Mesenteric fat pad (tissue), 1 donor: ENCODE data around the gene DHPS. TPM values are rescaled to one million over a fixed set of nuclear protein-coding genes. Genes with fewer than 3 reads are reported as not detected.
"Not testable (repeated sequence)": the region's sequence is repeated elsewhere in the genome, so short reads cannot be mapped to it uniquely, and the experiment has no call there.

Experiments used
- DNase-seq: peaks from one replicate; pipeline ENCODE4 v3.0.0-alpha.2; 2020; ENCODE audit warnings: low spot score
- long read RNA-seq: library from polyadenylated mRNA; unstranded; transcript quantifications from one replicate; pipeline ENCODE4 v2.0.0, GENCODE V29; 2020
- total RNA-seq: library from RNA; stranded (reverse); fragmentation: NEBNext Ultra II Directional; extraction: Animal tissue kit (Norgen Biotek cat#: 25700); gene quantifications from one replicate; pipeline ENCODE4 v1.2.1, GENCODE V29; 2021
- donor health status: DM: yes; HTN: yes; CAD: no.

DHPS gene
- 46.3 TPM for total RNA-seq
- long read RNA-seq, transcript DHPS-201 (9 exons, 1,363 nt), result major isoform, 131 of 172 reads
- long read RNA-seq, transcript DHPS-221 (8 exons, 1,176 nt), result minor isoform, 15 of 172 reads
- long read RNA-seq, partial matches to known transcripts, result 2 of 172 reads
- long read RNA-seq, other reads (novel, unspliced or antisense), result 21 of 172 reads

DNA sequence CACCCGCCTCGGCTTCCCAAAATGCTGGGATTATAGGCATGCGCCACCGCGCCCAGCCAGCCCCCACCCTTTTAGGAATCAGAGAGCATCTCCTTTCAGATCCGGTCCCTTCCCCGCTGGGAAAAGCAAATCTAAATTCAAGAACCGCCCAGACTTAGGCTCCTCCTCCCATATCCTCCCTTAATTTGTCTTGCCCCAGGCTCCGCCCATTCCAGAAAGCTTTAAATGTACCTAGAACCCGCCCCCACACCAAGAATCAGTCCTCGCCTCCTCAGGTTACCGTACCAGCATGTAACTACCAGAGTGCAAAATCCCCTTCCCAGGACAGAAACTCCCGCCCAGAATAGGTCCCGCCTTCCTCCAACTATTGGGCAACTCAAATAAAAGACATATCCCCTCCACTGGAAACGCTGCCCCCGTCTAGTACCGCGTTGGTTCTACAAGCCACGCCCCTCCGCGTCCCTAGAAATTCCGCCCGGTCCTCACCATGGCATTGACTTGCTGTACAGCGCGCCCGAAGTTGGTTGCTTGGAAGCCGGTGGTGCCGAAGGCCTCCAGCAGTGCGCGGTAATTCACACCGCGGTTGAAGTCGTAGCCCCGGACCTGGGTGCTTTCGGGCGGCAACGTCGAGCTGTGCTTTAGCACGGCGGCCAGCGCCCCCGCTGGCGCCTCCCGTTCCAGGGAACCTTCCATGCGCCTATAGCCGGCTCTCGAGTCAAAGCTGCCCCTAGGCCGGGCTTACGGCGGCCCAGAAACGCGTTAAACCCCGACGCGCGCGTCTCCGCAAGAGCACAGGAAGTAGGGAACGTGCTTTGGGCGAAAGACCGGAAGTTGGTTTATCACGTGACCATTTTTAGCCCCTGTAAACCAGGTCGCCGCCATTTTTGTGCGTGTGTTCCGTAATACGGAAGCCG lies at the start of gene DHPS:
Gene DHPS (minus strand): TSS at position 807 of the 914 bp plus-strand sequence. CDS start 114 bp downstream, at position 693.
- DNase-seq, result peak; percentile 93

DNA sequence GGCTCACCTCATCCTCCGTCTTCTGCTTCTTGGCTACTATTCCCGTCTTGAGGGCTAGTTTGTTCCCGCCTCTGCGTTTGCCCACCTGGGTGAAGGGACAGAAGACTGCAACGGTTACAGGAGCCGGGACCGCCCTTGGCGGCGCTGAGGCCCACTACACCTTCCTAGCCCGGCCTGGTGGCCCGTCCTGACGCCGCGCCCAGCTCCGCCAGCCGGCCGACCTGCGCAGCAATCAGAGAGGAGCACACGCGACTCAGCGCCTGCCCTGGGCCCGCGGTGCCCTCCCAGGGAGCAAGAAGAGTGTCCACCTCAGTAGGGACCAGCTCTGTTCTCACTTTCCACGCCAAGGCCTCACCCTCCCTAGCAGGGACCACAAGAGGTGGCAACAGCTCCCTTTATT lies 49.7 kb upstream of the DHPS start:
- DNase-seq, result no peak

DNA sequence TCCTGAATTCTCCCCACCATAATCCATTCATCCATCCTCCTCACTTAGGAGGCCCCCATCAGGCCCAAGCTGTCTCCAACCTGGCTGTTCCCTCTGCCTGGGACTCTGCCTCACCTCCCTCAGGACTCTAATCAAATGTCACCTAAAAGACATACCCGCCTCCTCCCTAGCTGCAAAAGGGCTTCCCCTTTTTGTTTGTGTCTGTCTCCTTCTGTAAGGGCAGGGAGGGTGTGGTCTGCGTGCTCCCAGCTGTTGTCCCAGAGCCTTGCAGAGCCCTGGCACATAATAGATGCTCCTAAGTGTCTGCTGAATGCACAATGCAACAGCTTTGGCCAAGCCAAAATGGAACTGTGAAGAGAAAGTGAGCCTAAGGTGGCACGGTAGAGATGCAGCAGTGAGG lies 48.4 kb upstream of the DHPS start:
- DNase-seq, result no peak

DNA sequence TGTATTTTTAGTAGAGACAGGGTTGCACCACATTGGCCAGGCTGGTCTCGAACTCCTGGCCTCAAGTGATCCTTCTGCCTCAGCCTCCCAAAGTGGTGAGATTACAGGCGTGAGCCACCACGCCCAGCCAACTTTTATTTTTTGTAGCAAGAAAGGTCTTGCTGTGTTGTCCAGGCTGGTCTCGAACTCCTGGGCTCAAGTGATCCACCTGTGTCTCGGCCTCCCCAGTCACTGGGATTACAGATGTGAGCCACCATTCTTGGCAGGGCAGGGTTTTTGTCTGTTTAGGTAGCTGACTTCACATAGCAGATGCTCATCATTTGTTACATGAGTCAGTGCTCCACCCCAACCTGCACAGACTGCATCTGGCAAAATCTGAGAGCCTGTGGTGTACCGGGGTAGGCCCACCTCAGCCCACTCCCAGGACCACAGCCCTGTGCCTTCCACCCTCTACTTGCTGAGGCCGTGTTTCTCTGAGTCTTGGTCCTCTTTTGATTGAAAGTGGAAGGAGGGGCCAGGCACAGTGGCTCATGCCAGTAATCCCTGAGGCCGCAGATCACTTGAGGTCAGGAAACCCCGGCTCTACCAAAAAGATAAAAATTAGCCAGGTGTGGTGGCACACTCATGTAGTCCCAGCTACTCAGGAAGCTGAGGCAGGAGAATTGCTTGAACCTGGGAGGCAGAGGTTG lies 46.2 kb upstream of the DHPS start:
- DNase-seq, result no peak

DNA sequence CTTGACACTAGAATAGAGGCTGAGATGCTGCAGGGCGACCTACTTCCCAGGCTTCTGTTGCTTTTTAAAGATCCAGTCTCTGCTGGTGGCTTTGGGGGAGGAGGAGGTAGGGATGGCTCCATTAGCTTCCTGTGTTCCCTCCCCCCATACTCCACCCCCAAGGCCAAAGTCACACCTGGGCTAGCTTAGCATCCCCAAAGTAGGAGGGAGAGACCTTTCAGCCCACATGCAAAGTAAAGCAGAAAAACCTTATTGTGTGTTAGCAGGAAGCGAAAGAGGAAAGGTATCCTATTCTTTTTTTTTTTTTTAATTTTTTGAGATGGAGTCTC lies 45.3 kb upstream of the DHPS start:
- no peak for DNase-seq

DNA sequence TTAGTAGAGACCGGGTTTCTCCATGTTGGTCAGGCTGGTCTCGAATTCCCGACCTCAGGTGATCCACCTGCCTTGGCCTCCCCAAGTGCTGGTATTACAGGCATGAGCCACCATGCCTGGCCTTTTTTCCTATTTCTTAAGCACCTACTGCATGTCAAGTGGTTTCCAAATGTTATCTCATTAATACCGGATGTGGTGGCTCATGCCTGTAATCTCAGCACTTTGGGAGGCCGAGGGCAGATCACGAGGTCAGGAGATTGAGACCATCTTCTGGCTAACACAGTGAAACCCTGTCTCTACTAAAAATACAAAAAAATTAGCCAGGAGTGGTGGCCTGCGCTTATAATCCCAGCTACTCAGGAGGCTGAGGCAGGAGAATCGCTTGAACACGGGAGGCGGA lies 43.9 kb upstream of the DHPS start:
- not testable (repeated sequence) for DNase-seq

DNA sequence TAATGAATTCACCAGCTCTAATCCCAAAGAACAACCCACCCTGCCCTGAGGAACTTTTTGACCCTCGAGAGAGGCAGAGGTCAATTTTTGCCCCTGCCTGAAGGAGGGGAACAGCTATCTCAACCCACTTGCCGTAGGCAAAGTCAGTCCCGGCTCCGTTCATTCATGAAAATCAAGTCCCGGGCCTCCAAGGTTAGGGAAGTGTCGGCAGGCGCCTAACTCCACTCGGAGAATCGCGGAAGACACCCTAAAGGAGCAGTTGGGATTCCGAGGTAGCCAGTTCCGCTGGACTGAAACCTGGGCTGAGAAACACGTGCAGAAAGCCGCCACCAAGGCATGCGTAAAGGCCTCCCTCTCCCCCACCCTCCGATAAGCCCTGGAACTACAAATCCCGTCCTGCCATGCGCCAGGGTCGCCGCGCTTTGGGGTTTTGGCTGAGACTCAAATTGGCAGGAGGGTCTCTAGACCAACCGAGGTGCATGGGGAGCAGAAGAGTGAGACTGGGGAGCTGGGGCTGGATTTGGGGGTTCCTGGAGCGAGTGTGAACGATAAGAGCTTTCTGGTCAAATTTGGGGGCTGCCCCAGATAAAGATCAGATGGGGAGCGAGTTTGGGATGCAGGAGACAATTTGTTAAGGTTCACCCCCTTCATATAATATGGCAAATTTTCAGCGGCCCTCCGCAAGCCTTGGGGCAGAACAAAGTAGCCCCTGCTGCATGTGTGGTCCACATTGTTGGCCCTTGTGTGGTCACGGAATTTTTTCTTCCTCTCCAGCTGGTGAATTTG lies 42.2 kb upstream of the DHPS start, which contains the start of gene TNPO2:
Gene TNPO2 (minus strand): TSS at position 292 of the 786 bp plus-strand sequence. CDS start 2,955 bp downstream, outside the sequence.
- DNase-seq, result no peak

DNA sequence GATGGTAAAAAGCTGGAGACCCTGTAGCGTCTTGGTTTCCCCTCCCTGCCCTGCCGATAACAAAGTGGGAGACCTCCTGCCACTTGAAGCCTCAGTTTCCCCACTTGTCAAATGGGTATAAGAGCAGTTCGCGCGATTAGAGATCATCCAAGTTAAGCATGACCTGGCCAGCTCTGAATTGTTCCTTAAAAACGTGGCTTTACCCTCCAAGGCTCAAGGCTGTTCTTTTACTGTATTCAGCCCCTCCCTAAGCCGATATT lies 41.6 kb upstream of the DHPS start:
- no peak for DNase-seq

DNA sequence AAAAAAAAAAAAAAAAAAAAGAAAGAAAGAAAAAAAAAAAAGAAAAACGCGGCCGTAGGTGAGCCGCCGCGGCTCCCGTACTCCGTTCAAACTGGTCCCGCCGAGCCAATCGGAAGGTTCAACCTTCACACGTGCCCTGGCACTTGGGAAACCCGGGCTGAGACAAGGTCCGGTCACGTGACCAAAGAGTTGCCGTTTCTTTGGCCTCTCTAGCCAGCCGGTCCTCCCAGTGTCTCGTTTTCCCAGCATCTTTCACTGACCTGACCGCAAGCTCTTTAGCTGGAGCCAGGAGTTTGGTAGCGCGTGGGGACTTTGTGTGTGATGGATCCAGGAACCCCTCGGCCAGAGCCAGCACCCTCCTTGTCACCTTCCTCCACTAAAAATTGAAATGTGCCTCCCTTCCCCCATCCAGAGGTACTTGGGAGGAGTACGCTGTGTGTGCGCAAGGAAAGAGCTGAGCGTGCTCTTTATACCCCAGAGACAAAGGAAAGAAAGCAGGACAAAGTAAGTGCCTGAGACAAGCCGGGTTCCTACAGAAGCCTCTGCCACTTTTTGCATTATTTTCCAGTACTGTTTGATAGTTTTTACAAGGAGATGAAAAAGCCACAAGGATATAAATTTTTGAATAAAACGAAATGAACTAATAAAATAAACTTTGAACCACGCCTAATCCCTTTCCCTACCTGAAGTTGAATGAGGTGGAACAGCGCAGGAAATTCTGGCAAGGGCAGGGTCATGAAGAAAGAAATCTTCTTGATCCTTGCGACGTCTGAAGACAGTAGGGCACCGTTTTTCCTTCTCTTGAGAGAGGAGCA lies 41.1 kb upstream of the DHPS start:
- peak; percentile 96 for DNase-seq

DNA sequence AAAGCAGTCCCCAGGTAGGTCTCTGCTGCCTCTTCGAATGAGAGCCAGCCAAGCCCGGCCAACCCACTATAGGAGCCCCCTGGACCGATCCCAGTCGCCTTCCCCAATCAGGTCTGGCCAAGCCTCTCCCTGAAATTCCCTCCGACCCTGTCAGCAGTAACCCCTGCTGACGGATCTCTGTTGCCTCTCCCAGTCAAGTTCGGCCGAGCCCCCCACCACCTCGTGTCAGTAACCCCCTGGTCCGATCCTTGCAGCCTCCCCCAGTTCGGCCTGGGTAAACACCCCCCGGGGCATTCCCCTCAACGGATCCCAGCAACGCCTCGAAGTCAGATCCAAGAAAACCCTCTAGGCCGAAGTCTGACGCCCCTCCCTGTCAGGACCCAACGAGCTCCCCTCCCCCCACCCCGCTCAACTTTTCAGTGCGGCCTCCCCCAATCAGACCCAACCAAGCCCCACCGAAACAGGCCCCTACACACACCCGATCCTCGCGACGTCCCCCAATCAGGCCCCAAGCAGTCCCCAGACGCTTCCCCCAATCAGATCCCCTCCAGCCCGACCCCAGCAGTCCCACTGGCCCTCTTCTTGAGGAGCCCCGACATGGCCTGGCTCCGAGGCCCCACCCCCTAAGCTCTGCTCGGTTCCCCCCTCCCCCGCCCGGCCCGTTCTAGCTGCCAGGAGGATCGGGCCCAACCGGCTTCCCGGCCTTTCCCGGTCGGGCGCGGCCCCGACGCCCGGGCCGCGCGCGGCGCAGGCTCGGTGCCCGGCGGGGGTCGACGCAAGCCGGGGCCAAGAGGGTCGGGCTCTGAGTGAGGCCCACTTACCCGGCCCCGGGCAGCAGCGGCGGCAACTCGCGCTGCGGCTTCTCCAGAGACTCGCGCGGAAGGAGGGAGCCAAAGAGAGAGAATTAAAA lies 40.2 kb upstream of the DHPS start:
- DNase-seq, result no peak

DNA sequence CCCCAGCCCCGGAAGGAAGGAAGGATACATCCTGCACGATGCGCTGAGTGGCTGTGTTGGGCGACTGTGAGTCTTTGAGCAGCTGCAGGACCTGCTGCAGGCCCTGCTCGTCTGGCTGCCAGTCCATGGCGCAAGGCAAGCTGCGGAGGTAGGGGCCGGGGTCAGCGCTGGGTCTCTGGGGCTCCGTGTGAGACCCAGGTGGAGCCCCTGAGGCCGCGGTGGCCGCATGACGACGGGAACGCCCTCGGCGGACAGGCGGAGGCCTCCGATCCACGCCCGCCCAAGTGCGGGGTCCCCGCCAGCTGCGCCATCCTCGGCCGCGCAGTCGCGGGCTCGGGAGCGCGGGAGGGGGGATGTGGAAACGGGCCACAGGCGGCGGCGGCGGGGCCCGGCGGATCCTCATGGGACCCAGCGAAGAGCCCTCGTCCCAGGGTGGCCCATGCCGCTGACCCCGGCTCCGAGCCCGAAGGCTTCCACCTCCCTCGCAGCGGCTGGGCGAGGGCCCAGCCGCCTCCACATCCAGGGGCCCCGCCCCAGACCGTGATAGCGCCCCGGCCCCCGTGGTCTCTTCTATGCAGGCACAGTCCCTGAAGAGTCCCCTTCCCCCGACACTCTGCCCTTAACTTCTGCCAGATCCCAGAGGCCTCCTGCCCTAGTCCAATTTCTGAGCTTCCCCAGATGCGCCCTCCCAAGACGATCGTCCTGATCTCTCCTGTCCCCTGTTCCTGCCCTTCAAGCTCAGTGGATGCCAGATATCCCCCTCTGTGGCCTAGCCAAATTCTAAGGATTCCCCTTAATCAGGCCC lies 39.4 kb upstream of the DHPS start:
- no peak for DNase-seq

DNA sequence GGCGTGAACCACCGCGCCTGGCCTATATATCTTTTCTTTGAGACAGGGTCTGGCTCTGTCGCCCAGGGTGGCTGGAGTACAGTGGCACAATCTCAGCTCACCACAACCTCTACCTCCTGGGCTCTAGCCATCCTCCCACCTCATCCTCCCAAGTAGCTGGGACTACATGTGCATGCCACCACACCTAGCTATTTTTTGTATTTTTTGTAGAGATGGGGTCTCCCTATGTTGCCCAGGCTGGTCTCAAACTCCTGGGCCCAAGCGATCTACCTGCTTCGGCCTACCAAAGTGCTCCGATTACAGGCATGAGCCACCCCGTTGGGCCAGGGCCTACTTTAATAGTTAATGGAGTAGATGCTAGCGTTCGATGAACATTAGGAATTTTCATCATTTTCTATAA lies 38.6 kb upstream of the DHPS start:
- no peak for DNase-seq

DNA sequence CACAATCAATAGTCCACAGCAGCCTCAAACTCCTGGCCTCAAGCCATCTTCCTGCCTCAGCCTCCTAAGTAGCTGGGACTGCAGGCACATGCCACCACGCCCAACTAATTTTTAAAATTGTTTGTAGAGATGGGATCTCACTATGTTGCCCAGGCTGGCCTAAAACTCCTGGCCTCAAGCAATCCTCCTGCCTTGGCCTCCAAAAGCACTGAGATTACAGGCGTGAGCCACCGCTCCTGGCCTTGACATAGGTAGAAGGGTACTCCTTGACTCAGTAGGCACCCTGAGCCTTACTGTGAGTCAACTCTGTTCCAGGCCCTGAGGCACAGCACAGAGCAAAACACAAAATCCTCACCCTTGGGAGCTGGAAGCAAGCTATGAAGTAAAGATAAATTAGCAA lies 34.2 kb upstream of the DHPS start:
- no peak for DNase-seq

DNA sequence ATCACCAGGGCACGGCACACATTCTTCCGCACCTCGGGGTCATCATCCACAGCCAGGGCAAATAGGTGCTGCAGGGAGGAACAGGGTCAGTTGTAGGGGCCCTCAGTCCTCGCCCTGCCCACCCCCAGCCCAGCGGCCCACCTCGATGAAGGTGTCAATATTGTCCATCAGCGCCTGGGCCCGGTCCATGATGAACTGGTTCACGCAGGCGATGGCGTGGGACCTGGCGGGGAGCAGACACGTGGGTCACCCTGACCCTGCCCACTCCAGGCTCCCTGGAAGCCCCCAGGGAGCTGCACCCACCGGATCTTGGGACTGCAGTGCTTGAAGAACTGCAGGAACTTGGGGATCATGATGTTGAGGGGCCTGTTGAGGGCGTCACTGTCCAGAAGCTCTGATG lies 33.4 kb upstream of the DHPS start:
- no peak for DNase-seq

DNA sequence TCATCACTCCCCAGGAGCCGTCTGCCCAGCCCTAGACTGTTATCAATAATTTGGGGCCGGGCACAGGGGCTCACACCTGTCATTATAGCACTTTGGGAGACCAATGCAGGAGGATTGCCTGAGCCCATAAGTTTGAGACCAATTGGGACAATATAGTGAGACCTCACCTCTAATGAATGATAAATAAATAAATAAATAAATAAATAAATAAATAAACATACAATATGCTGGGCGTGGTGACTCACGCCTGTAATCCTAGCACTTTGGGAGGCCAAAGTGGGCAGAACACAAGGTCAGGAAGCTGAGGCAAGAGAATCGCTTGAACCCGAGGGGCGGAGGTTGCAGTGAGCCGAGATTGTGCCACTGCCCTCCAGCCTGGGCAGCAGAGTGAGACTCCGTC lies 31.6 kb upstream of the DHPS start:
- DNase-seq, result not testable (repeated sequence)

DNA sequence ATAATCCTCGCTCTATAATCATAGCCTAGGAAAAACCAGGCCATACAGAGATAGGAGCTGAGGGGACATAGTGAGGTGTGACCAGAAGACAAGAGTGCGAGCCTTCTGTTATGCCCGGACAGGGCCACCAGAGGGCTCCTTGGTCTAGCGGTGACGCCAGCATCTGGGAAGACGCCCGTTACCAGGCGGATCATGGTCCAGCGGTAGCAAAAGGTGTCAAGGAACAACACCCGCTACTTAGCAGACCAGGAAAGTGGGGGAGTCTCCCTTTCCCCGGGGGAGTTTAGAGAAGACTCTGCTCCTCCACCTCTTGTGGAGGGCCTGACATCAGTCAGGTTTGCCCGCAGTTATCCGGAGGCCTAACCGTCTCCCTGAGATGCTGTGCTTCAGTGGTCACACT lies 30.4 kb upstream of the DHPS start:
- not testable (repeated sequence) for DNase-seq

DNA sequence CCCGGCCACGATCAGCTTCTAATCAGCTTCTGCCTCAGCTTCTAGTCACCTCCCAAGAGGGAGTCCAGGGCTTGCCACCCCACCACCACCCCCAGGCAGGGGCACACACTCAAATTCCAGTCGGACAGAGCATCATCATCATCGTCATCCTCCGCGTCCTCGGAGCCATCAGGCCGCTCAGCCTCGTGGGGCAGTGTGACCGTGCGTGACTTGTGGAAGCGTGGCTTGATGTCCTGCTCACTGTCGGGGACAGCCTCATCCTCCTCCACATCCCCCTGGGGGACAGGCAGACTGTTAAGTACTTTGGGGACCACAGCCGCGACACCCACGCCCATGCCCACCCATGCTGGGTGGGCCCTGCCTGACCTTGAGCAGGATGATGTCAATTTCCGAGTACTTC lies 29.5 kb upstream of the DHPS start:
- DNase-seq, result no peak

DNA sequence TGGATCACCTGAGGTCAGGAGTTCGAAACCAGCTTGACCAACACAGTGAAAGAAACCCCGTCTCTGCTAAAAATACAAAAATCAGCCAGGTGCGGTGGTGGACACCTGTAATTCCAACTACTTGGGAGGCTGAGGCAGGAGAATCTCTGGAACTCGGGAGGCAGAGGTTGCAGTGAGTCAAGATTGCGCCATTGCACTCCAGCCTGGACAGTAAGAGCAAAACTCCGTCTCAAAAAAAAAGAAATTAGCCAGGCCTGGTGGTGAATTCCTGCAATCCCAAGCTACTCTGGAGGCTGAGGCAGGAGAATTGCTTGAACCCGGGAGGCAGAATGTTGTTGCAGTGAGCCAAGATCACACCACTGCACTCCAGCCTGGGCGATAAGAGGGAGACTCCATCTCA lies 27.0 kb upstream of the DHPS start:
- no peak for DNase-seq

DNA sequence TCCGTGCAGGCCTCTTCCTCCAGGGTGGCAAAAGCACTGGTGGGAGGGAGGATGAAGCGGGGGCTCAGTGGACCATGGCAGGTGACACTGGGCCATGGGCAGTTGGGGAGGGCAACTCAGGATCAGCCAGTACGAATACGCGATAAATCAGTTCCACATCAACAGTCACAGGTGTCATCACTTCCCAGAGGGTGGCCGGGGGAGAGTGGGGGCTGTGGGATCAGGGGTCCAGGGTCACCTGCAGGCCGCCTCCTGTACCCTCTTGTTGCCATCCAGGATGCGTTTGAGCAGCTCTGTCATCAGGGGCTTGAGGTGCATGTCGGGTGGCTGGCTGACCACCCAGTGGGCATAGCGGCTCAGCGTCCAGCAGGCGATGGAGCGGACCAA lies 24.6 kb upstream of the DHPS start:
- no peak for DNase-seq
